HL-60/S4 treated with phorbol 12-myristate 13-acetate at 8.2 ng/mL for 4 days and 3 days (cell line): ENCODE results near the gene ADGRL4.
"Not testable (repeated sequence)": the region's sequence is repeated elsewhere in the genome, so short reads cannot be mapped to it uniquely, and the experiment has no call there.

Experiments
- in situ Hi-C: fragments of 300-500 bp; cut with MboI; formaldehyde crosslinking; loops from 2 replicates; pipeline ENCODE4 v1.15.0; 2022; ENCODE audit warnings: low sequenced_read_pairs

Gene ADGRL4

DNA sequence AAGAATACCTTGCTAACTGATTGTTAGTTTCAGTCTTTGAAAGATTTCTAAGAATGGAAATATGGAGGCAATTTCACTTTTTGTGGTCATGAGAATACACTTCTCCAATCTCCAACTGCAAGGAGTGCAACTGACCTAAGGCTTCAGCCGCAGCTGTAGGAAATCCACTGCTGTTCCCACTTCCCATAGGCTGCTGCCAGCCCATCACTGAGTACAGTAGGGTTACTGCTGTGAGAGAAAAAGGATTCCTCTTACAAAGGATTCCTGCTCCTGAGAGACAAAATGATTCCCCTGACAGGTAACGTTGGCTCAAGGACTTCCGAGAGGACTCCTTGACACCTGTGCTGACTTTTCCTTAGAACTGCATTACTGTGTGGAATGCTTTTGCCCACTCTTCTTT is 87.4 kb downstream of the ADGRL4 start:
- in situ Hi-C loops = no loop called here

DNA sequence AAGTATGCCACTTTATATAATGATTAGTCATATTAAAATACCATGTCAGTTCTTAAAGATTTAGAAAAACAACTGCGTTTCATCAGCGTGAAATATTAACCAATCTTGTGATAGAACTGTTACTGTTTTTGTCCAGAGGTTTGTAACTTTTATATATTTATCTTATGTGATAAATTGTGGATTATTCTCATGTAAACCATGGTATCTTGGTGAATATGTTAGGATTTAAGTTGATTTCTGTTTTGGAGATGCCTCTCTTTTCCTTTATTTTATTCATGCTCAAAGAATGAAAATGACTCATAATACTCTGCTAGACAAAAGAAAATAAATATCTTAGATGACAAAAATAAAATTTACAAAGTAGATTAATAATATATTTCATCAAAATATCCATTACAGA is 88.4 kb downstream of the ADGRL4 start:
- in situ Hi-C loops = no loop called here

GRCh38 chr1:78916986-78917385 is 89.5 kb downstream of the ADGRL4 start:
- in situ Hi-C loops = no loop called here

DNA sequence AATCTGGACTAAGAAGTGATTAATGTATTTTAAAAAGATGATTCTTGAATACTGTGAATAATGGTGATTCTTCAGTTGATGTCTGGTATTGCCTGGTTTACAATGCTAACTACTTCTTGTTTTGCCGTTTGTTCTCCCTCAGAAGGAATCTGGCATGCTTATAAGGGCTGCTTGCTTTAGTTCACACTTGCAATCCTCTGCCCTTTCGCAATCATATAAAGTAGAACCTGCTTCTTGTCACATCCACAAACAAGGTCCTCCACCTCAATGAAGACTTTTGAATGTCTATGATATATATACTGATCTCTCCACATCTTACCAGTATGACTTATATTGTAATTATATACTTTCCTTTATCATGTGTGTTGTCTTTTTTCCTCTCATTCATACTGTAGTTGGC is 92.6 kb downstream of the ADGRL4 start:
- in situ Hi-C loops = no loop called here

GRCh38 chr1:78911956-78912880 is 94.3 kb downstream of the ADGRL4 start:
- in situ Hi-C loops = no loop called here

GRCh38 chr1:78902641-78903040 is 103.9 kb downstream of the ADGRL4 start:
- in situ Hi-C loops = no loop called here

- in situ Hi-C loops = no loop called here
Measured at GRCh38 chr1:78894811-78895210, 111.7 kb downstream of the ADGRL4 start.

- in situ Hi-C loops = no loop called here
Measured at GRCh38 chr1:78892260-78892840, 114.2 kb downstream of the ADGRL4 start.

DNA sequence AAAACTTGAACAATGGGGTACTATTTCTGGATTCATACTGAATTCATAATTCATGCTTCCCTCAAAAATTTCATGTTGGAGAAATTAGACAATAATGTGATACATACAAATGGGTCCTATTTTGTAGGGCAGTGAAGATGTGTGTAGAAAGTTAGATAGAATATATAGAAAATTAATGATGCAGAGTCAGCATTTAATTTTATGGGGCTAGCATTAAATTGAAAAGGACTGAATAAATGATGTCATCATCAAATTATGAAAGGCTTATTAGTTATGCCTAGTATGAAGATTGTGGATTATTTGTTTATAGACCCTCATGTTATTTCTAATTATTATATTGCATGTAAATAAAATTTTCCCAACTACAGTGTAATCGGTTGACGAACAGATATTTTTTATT is 119.1 kb downstream of the ADGRL4 start:
- in situ Hi-C loops = no loop called here

- in situ Hi-C loops = no loop called here
Measured at GRCh38 chr1:78884685-78885452, 121.7 kb downstream of the ADGRL4 start.

DNA sequence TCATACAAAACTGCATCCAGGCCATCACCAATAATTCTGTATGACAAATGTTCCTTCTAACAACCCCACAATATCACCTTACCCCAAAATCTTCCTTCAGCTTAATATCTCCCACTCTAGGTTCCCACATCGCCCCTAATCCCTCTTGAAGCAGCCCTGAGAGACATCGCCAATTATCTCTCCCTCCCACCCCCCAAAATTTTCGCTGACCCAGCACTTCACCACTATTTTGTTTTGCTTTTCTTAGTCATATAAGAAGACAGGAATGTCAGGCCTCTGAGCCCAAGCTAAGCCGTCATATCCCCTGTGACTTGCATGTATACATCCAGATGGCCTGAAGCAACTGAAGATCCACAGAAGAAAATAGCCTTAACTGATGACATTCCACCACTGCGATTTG is 126.3 kb downstream of the ADGRL4 start:
- in situ Hi-C loops = no loop called here

DNA sequence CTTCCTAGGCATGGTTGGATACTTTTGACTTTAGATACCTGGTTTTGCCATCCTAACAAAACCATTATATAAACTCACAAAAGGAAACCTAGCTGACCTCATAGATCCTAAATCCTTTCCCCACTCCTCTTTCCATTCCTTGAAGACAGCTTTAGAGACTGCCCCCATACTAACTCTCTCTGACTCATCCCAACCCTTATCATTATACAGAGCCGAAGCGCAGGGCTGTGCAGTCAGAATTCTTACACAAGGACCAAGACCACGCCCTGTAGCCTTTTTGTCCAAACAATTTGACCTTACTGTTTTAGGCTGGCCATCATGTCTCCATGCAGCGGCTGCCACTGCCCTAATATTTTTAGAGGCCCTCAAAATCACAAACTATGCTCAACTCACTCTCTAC is 130.5 kb downstream of the ADGRL4 start:
- in situ Hi-C loops = not testable (repeated sequence)

- in situ Hi-C loops = not testable (repeated sequence)
Measured at GRCh38 chr1:78872801-78873200, 133.7 kb downstream of the ADGRL4 start.

GRCh38 chr1:78871249-78871648 is 135.3 kb downstream of the ADGRL4 start:
- in situ Hi-C loops = no loop called here

DNA sequence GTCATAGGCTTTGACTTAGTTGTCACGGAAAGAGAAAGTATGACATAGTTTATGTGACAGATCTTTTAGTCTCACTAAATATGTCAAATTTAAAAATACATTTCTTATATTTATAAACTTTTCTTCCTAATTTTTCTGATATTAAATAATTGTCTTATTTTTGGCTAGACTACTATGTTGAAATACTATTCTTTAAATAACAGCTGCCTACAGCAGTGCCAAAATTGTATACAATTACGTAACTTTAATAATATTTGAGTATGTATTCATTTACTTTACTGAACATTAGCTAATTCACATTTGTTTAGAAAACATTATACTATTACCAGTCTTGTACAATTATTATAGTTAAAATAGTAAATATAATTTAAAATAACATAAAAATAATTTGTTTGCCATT is 137.4 kb downstream of the ADGRL4 start:
- in situ Hi-C loops = no loop called here

DNA sequence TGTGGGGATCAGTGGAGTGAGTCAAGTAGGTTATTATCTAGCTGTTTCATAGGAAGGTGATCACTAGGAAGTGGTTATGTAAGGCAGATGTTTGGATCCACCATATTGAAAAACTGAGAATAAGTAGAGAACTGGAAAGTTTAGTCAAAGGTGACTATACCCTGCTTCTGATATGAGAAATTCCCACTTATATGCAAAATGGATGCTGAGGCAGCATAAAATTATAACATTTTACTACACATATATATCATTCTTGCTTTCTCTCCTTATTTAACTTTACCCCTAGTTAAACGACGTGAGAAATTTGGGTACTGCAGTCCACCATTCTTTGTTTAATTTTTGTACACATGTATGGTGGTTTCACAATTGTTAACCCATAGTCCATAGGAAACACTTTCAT is 142.4 kb downstream of the ADGRL4 start:
- in situ Hi-C loops = no loop called here

GRCh38 chr1:78856096-78856495 is 150.4 kb downstream of the ADGRL4 start:
- in situ Hi-C loops = no loop called here

DNA sequence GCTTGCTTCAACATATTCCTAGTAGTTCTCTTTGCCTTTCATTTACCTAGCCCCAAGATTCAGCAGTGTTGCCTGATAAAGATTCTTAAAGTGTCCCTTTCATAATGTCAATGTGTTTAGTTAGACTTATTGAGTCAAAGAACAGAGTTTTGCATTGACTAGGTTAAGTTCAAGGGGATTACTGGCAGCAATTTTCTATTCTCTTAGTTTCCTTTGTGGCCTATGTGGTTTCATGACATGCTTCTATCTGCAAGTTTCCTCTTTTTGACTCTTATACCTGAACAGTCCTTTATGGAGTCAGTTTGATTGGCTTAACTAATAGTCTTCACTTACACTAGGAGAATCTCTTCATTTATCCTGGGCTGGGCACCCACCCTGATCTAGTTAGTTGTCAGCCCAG is 151.3 kb downstream of the ADGRL4 start:
- in situ Hi-C loops = no loop called here

DNA sequence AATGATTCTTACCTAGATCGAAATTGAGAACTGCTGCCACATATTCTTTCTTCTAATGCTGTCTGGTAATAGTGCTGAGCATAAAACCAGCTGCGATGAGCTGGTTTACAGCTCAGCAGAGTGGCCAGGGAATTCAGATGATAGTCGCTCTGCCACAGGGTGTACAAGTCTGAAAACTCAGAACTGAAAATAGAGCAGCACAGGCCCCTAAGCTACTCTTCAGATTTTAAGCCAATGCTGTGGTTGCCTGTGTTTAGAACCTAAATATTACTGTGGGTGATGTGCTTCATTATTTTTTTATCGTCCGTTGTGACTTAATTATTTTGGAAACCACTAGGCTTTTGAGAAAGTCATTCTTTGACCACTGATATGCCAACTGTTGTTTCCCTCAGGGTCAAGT is 152.0 kb downstream of the ADGRL4 start:
- in situ Hi-C loops = no loop called here

- in situ Hi-C loops = no loop called here
Measured at GRCh38 chr1:78843546-78843945, 163.0 kb downstream of the ADGRL4 start.

GRCh38 chr1:78843111-78843510 is 163.4 kb downstream of the ADGRL4 start:
- in situ Hi-C loops = no loop called here
